Activated naive CD4-positive, alpha-beta T cell treated with anti-CD3 and anti-CD28 coated beads, Interleukin-2, amount 50 U/mL, for 24 hours (primary cell): ENCODE results near the gene TMEM131L.
A peak's percentile ranks its signal among the peaks of the same experiment; 100 is the strongest.

Source experiments
- H3K27ac Mint-ChIP-seq: one replicate; pipeline ENCODE4 v1.8.0; 2021; ENCODE audit warnings: mild to moderate bottlenecking, mixed read lengths
- H3K27me3 Mint-ChIP-seq: one replicate; pipeline ENCODE4 v1.8.0; 2021; ENCODE audit warnings: mixed read lengths
- H3K36me3 Mint-ChIP-seq: one replicate; pipeline ENCODE4 v1.8.0; 2021; ENCODE audit warnings: mixed read lengths
- H3K4me1 Mint-ChIP-seq: one replicate; pipeline ENCODE4 v1.8.0; 2021; ENCODE audit warnings: mixed read lengths
- H3K4me3 Mint-ChIP-seq: one replicate; pipeline ENCODE4 v1.8.0; 2021; ENCODE audit warnings: mild to moderate bottlenecking, mixed read lengths
- H3K9me3 Mint-ChIP-seq: one replicate; pipeline ENCODE4 v1.8.0; 2021; ENCODE audit warnings: mixed read lengths

The TMEM131L gene

DNA sequence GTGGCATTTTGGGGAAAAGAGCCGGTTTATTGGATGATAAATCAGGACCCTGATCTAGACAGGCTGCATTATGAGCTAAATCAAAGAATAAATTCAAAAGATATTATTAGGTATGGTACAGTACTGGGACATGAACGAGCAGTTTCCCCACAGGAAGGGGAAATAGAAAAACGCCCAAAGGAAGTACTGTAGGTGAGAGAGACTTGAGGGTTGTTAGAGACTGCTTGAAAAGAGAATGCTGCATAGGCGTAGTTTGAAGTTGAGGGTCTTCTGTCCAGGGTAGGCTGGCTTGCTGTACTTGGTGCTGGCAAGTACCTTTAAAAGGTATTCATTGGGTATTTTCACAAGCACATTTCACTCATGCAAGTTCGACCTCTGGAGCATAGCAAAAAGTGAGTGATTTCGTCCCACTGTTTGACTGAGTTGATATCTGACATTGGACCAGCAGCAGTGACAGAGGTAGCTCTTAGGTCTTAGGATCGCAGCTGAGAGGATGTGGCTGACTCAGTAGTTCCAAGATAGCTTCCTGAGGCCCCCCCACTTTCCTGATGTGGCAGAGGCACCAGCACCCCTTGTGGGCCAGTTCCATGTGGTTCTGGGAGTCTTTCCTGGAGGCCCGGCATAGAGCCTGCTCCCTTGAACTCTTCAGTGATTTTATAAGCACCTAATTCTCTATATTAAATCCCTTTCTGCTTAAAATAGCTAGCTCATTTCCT, 64.3 kb downstream of the TMEM131L start:
- Mint-ChIP-seq H3K27ac (peak overlapping the region; percentile 98), H3K4me1 (peaks cover 96% of the 10 kb centered on the region), H3K36me3 (peaks cover 10% of the 10 kb centered on the region)

DNA sequence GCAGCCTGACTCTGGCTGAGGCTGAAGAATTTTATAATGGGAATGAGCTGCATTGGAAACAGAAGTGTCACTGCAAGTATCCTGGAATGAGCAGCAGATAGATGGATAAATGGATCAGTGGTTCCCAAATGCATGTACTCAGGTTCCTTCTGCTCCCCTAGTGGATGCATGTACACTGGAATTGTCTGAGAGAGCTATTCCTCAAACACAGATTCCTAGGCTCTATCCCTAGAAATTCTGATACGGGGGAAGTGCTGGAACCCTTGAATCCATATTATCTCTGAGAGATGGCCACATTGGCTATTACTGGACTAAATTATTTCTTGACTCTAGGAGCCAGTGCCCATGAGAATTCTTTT, 64.8 kb downstream of the TMEM131L start:
- no peaks in the 10 kb centered on the region for H3K27me3 Mint-ChIP-seq
- H3K4me3 Mint-ChIP-seq: peak overlapping the region; percentile 81
- H3K9me3 Mint-ChIP-seq: no peaks in the 10 kb centered on the region
- peak overlapping the region; percentile 98 for H3K27ac Mint-ChIP-seq
- H3K4me1 Mint-ChIP-seq: peaks cover 98% of the 10 kb centered on the region
- peaks cover 10% of the 10 kb centered on the region for H3K36me3 Mint-ChIP-seq

More for the DNA sequence above, 64.3 kb downstream of the TMEM131L start:
- Mint-ChIP-seq H3K4me3 (peak overlapping the region; percentile 81), H3K9me3 (no peaks in the 10 kb centered on the region), H3K27me3 (no peaks in the 10 kb centered on the region)

DNA sequence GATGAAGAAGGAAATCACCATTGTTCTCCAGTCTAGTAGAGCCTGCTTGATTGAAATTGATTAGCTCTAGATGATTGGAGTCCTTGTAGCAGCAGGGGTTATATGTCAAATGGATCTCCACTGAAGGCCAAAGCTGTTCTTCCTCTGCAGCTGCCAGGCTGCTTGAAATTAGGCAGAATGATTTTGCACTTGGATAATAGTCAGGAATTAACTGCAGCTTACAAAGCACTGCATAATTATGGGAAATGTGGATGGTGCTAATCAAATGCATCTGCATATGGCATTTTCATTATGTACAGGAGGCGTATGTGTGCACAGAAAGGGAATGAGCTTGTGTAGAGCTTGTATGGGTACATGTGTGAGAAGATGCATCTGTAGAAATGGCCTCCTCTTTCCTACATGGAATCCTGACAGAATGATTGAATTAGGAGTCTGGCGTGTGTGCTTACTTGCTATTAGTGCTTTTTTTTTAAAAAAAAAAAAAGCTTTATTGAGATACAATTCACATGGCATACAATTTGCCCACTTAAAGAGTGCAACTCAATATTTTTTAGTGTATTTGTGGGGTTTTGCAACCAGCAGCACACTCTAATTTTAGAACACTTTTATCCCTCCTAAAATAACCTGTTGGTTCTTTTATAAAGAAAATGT, 65.9 kb downstream of the TMEM131L start:
- peak overlapping the region; percentile 12 for H3K4me3 Mint-ChIP-seq
- H3K9me3 Mint-ChIP-seq: no peaks in the 10 kb centered on the region
- peak overlapping the region; percentile 60 for H3K27ac Mint-ChIP-seq
- H3K27me3 Mint-ChIP-seq: no peaks in the 10 kb centered on the region
- peaks cover 5% of the 10 kb centered on the region for H3K36me3 Mint-ChIP-seq
- H3K4me1 Mint-ChIP-seq: peaks cover 98% of the 10 kb centered on the region

DNA sequence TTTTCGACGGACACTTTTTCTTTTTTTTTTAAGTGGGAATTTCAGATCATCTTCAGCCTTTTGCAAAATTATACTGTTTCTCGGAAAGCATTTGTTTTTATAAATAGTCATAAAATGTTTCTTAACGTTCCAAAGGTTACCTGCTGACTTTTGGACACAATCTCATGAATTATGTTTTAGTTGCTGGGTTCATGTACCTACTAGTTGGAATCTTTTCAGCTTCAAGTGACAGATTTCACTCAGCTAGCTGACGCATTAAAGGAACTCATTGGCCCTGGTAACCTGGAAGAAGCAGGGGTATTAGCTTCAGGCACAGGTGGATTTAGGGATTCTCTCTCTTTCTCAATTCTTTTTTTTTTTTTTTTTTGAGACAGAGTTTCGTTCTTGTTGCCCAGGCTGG, 66.5 kb downstream of the TMEM131L start:
- Mint-ChIP-seq H3K27ac (peak overlapping the region; percentile 20), H3K9me3 (no peaks in the 10 kb centered on the region), H3K4me3 (no peak overlapping the region), H3K36me3 (peaks cover 3% of the 10 kb centered on the region), H3K4me1 (peaks cover 97% of the 10 kb centered on the region), H3K27me3 (no peaks in the 10 kb centered on the region)

DNA sequence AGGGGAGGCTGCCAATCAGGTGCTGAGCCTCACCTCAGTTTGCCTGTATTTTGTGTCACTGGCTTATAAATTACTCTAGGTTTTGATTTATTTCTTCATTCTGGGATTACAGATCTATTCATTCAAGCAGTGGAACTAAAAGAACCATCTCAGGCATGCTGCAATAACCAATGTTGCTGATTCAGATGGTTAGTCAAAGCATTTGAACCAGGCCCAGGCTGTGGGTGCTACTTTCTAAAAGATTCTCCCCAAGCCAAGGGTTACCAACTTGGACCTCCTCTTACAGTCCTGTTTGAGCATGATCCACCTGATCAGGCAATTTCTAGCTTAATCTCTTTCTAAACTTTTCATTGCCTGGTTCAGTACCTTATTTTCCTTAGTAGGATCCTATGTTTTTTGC, 67.2 kb downstream of the TMEM131L start:
- no peak overlapping the region for H3K4me3 Mint-ChIP-seq
- H3K4me1 Mint-ChIP-seq: peaks cover 97% of the 10 kb centered on the region
- peaks cover 5% of the 10 kb centered on the region for H3K36me3 Mint-ChIP-seq
- H3K9me3 Mint-ChIP-seq: no peaks in the 10 kb centered on the region
- H3K27me3 Mint-ChIP-seq: no peaks in the 10 kb centered on the region
- peak overlapping the region; percentile 83 for H3K27ac Mint-ChIP-seq

DNA sequence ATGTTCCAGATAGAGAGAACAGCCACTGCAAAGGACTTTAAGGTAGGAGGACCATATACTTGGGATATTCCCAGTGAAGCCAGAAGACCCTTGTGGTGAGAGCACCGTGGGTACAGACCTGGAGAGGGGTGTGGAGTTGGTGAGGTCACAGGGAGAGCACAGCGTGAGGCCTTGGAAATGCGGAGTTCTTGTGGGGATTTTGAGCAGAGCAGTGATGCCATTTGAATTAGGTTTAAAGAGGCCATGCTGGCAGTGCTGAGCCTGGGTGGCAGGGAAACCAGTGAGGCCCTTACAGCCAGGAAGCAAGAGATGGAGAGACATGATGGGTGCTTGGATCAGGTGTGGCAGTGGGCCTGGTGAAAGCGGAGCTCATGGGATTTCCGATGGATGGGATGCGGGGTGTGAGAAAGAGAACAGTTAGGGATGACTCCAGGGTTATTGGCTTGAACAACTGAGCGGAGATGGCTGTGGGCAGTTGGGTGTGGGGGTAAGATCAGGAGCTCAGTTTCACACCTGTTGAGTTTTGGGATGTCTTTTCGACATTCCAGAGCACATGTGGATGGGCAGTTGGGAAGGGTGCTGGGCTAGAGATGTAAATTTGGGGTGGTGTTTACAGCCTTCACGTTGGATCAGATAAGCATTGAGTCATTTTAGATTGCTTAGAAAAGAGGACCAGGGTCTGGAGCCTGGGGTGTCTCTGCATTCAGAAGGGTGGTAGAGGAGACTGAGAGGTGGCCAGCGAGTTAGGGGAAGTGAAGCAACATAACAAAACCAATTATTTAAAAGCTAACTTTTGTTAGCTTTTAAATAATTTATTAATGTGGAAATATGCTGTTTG, 68.9 kb downstream of the TMEM131L start:
- Mint-ChIP-seq H3K36me3 (peaks cover 4% of the 10 kb centered on the region), H3K4me1 (peaks cover 97% of the 10 kb centered on the region), H3K4me3 (peak overlapping the region; percentile 6), H3K27ac (peak overlapping the region; percentile 94), H3K9me3 (no peaks in the 10 kb centered on the region), H3K27me3 (no peaks in the 10 kb centered on the region)

DNA sequence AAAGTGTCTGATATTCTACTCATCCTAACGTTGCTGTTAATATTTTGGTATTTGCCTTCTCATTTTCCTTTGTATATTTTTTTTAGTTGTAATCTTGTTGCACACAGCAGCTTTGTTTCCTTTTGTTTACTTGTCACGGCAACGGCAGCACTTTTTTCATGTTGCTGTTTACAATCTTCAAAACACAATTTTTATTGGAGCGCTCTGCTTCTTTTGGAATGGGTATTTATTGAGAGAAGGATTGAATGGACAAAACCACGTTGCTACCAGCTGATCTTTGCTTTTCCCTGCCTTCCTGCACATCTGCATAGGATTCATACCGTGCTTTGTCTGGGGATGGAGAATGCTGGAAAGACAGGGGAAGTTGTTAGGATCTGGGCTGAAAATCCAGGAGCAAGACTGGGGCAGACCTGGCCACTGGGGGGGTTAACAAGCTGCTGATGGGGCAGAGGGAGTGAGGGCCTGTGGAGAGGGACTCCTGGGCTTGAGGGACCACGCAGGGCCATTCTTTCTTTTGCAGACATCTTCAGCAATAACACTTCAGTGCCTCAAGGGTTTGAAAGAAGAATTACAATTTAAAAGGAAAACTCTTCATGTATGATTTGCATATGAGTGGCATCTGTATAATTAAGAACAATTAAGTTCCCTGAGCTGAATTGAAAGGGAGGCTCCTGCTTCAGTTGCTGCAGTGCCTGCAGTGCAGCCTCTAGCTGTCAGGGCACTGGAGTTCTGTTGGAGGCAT, 69.8 kb downstream of the TMEM131L start:
- H3K4me1 Mint-ChIP-seq: peaks cover 97% of the 10 kb centered on the region
- H3K9me3 Mint-ChIP-seq: no peaks in the 10 kb centered on the region
- H3K27me3 Mint-ChIP-seq: no peaks in the 10 kb centered on the region
- H3K36me3 Mint-ChIP-seq: peaks cover 6% of the 10 kb centered on the region
- H3K27ac Mint-ChIP-seq: peak overlapping the region; percentile 85
- peak overlapping the region; percentile 45 for H3K4me3 Mint-ChIP-seq

DNA sequence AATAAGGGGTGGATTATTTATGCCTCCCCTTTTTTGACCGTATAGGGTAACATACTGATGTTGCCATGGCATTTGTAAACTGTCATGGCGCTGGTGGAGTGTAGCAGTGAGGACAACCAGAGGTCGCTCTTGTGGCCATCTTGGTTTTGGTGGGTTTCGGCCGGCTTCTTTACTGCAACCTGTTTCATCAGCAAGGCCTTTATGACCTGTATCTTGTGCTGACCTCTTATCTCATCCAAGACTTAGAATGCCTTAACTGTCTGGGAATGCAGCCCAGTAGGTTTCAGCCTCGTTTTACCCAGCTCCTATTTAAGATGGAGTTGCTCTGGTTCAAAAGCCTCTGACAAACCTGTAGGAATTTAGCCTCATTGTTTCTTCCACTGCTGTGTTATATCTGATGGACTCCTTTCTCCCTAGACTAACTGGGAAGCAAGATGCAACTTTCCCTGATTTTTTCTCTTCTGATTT, 71.4 kb downstream of the TMEM131L start:
- Mint-ChIP-seq H3K4me3 (no peak overlapping the region), H3K27ac (peak overlapping the region; percentile 91), H3K4me1 (peaks cover 97% of the 10 kb centered on the region), H3K9me3 (no peaks in the 10 kb centered on the region), H3K36me3 (peaks cover 9% of the 10 kb centered on the region), H3K27me3 (no peaks in the 10 kb centered on the region)

DNA sequence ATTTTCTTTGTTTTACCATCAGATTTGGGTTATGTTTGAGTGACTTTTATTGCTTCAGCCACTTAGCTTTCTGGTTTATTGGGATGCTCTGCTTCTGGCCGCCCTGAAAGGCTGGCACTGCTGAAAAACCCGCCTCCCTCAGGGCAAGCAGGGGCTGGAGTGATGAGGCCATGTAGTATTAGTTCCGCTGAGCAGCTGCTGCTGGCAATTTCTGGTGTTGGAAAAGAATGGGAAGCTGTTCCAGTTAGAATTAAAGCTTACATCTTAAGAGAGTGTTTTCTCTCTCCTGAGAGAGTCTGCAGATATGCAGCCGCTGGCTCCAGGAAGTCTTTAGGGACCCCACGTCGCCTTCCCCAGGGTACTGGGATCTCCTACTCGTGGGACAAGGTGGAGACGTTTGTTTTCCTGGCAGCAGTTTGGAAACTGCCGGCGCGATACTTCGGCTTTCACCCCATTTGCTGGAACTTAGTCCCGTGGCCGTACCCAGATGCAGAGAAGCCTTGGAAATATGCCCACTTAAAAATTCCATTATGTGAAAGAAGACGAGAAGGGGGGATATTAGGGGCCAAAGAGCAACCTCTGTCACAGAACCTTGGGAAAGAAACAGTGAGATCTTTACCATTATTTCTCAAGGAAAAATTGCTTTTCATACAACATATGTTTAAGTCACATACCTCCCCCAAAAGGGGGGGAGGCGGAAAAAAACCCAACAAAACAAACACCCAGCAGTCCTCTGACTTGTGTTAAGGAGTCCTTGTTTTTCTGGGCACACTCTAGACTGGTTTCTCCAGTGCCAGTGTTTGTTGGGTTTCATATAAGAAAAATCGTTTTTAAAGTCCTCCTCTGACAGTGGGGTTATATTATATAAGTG, 72.6 kb downstream of the TMEM131L start:
- Mint-ChIP-seq H3K36me3 (peaks cover 11% of the 10 kb centered on the region), H3K4me3 (peak overlapping the region; percentile 40), H3K27ac (peak overlapping the region; percentile 85), H3K4me1 (peaks cover 99% of the 10 kb centered on the region), H3K9me3 (no peaks in the 10 kb centered on the region), H3K27me3 (no peaks in the 10 kb centered on the region)

DNA sequence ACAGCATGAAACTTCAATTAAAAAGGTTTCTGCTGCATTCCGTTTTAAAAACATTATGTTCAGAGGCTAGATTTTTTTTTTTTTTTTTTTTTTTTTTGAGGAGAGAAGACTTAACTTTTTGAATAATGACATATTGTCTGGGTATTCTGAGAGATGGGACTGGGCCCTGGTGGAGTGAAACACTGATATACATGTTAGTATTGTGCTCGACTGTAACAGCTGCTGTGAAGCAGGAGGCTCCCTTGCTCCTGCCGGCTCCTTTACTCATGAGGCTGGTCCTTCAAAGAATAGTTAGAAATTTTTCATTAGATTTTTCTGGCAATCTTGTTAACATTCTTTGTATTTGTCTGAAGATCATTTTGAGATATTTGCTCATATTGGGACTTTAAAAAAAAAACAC, 73.3 kb downstream of the TMEM131L start:
- Mint-ChIP-seq H3K27ac (peak overlapping the region; percentile 85), H3K36me3 (peaks cover 10% of the 10 kb centered on the region), H3K4me3 (no peak overlapping the region), H3K9me3 (no peaks in the 10 kb centered on the region), H3K27me3 (no peaks in the 10 kb centered on the region), H3K4me1 (peaks cover 95% of the 10 kb centered on the region)

DNA sequence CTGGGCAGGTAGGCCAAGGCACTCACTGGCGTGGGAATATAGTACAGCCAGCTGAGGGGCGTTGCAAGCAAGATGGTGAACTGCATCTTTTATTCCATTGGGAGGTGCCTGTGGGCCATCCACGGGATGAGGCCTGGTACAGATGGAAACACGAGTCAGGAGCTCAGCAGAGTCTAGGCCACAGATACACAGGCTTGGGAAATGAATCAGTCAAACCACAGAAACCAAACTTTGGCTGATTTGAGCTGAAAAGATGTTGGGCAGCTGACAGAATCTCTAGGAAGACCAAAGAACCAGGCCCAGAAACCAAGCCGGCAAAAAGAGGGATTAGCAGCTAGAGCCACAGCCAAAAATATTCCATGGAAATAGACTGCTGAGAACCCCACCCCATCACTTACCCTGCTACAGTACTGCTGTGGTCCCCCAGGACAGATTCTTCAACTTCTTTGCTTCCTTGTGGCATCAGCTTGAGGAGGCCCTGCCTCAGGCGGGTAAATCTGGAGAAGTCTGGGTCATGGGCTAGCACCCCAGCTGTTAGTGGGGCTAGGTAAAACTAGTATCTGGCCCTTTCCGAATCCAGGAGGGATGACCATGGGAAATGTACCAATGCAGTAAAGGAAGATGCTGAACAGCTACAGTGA, 75.4 kb downstream of the TMEM131L start:
- Mint-ChIP-seq H3K9me3 (no peaks in the 10 kb centered on the region), H3K27me3 (no peaks in the 10 kb centered on the region), H3K4me3 (no peak overlapping the region), H3K4me1 (peaks cover 89% of the 10 kb centered on the region), H3K27ac (peak overlapping the region; percentile 85), H3K36me3 (peaks cover 13% of the 10 kb centered on the region)

DNA sequence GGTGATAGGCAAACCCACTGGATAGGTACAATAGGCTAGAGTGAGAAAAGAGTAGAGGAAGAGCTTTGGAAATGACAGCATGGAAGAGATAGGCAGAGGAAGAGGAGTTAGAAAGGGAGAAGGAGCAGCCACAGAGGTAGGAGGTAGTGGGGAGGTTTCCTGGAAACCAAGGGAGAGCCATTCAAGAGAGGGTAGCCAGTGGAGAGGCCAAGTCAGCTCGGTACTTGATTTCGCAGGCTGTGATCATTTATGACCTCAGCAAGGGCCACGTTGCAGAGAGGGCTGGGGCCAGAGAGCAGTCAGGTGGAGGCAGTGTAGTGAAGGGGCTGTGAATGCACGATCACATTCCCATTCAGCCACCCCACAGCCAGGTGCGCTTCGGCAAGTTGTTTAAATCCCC, 76.0 kb downstream of the TMEM131L start:
- Mint-ChIP-seq H3K9me3 (no peaks in the 10 kb centered on the region), H3K4me1 (peaks cover 85% of the 10 kb centered on the region), H3K36me3 (peaks cover 13% of the 10 kb centered on the region), H3K27ac (peak overlapping the region; percentile 85), H3K27me3 (no peaks in the 10 kb centered on the region), H3K4me3 (no peak overlapping the region)

DNA sequence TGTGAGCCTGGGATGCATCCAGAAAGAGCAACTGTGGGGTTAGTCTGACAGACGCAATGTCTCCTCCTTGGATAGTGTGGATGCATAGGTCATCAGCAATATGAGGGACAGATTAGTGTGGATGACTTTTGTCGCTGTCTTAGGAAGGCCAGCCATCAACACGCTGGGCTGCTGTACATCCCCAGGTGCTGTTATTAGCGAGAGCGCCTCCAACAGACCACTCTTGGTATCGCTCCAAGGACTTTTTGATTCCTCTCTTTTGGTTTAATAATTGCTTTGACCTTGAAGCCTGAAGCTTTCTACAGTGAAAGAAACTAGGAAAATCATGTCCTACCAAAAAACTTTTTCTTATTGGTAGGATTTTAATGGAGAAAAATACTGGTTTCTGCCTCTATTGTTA, 76.7 kb downstream of the TMEM131L start:
- H3K27me3 Mint-ChIP-seq: no peaks in the 10 kb centered on the region
- peak overlapping the region; percentile 52 for H3K27ac Mint-ChIP-seq
- peaks cover 13% of the 10 kb centered on the region for H3K36me3 Mint-ChIP-seq
- no peaks in the 10 kb centered on the region for H3K9me3 Mint-ChIP-seq
- H3K4me3 Mint-ChIP-seq: no peak overlapping the region
- peaks cover 86% of the 10 kb centered on the region for H3K4me1 Mint-ChIP-seq

DNA sequence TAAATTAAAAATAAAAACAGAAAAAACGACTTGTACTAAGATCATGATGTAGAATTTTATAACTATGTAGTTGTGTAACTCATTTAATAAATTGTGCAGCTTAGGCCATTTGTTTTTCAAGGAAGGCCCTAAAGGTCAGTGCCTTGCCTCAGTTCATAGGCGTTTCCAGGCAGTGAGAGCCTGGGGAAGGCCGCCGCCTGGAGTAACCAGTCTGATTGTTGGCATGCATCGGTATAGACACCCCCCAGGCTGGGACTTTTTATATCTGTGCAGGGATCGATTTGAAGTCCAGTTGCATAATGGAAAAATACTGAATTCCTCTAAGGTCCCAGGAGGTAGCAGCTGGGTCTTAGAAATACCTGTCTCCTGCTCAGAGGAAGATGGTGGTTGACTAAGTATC, 77.2 kb downstream of the TMEM131L start:
- no peaks in the 10 kb centered on the region for H3K27me3 Mint-ChIP-seq
- peaks cover 13% of the 10 kb centered on the region for H3K36me3 Mint-ChIP-seq
- H3K9me3 Mint-ChIP-seq: no peaks in the 10 kb centered on the region
- no peak overlapping the region for H3K4me3 Mint-ChIP-seq
- H3K27ac Mint-ChIP-seq: no peak overlapping the region
- H3K4me1 Mint-ChIP-seq: peaks cover 85% of the 10 kb centered on the region
